ENCODE results near the gene TXN2. TPM values are rescaled to one million over a fixed set of nuclear protein-coding genes. Genes with fewer than 3 reads are reported as not detected.
"Not testable (repeated sequence)": the region's sequence is repeated elsewhere in the genome, so short reads cannot be mapped to it uniquely, and the experiment has no call there.

TXN2 gene
- total RNA-seq, 1 donor: 14.7 TPM

DNA sequence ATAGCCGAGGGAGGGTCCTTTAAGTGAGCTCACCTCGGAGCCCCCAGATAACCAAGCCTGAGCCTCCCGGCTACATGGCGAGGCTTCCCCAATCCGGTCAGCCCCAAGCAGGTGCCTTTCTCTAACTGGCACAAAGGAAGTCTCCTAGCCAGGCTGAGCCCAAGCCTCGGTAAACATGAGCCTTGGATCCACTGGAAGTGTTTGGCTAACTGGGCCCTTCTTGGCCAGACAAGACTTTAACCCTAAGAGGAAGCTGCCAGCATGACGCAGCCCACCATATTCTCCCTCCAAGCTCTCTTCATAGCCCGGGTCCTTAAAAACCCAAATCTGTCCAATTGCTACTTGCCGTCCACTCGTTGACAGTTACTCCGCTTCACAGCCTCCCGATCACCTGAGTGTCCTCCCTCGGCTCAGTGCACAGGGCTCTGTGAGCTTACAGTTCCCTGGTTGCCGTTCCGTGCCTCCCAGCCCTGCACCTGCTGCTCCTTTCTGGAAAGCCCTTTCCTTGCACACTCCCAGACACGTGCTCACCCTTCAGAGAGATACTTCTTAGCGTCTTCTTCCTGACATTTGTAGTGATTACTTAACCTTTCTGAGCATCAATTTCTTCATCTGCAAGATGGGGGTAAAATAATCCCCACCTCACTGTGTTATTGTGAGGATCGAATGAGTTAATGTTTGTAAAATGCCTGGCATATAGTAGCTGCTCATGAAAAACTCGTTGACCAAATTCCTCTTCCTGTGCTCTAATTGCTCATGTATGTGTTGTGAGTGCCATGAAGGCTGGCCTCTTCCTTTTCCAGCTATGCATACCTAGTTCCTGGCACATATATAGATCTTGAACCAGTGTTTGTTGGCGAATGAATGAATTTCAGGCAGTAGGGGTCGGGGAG lies 25.6 kb downstream of the TXN2 start:
- TF ChIP-seq, protein P1, sequence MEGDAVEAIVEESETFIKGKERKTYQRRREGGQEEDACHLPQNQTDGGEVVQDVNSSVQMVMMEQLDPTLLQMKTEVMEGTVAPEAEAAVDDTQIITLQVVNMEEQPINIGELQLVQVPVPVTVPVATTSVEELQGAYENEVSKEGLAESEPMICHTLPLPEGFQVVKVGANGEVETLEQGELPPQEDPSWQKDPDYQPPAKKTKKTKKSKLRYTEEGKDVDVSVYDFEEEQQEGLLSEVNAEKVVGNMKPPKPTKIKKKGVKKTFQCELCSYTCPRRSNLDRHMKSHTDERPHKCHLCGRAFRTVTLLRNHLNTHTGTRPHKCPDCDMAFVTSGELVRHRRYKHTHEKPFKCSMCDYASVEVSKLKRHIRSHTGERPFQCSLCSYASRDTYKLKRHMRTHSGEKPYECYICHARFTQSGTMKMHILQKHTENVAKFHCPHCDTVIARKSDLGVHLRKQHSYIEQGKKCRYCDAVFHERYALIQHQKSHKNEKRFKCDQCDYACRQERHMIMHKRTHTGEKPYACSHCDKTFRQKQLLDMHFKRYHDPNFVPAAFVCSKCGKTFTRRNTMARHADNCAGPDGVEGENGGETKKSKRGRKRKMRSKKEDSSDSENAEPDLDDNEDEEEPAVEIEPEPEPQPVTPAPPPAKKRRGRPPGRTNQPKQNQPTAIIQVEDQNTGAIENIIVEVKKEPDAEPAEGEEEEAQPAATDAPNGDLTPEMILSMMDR (IDR thresholded peaks at IDR 0.05; ENCODE audit: insufficient read depth, low read depth, low read length): no peak
- DNase-seq (ENCODE audit: low read depth): no peak
- H3K4me3 ChIP-seq (ENCODE audit: low read depth, low read length): no peak overlapping the region

DNA sequence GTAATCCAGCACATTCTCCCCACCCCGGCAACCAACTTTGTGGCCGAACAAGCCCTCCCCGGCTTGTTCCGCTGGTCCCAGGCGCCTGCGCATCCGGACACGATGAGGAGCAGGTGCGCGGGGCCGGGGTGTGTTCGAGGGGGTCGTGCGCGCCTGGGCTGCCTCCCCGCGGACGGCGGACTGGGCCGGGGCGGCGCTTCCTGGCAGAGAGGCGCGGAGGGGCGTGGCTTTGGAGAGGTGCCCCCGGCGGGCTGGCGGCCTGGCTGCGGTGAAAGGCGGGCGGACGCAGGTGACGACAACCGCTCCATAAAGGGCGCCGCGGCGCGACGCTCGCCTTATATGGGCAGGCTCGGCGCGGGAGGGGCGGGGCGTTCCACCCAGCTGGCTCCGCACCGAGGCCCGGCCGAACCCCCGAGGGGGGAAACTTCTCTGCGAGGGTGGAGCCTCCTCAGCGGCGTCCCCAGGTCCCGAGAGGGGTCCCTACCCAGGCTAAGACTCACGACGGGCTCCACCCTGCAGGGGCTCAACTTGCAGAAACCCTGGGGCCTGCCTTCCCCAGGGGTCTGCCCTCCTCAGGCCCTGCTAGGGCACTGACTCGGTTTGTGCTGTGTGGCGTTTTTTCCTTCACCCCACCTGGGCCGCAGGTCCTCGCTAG lies 26.4 kb downstream of the TXN2 start:
- peak overlapping the region; percentile 57 for H3K4me3 ChIP-seq (ENCODE audit: low read depth, low read length)
- TF ChIP-seq, protein P1 (IDR thresholded peaks at IDR 0.05; ENCODE audit: insufficient read depth, low read depth, low read length): peak; percentile 2
- peak; percentile 92 for DNase-seq (ENCODE audit: low read depth)

DNA sequence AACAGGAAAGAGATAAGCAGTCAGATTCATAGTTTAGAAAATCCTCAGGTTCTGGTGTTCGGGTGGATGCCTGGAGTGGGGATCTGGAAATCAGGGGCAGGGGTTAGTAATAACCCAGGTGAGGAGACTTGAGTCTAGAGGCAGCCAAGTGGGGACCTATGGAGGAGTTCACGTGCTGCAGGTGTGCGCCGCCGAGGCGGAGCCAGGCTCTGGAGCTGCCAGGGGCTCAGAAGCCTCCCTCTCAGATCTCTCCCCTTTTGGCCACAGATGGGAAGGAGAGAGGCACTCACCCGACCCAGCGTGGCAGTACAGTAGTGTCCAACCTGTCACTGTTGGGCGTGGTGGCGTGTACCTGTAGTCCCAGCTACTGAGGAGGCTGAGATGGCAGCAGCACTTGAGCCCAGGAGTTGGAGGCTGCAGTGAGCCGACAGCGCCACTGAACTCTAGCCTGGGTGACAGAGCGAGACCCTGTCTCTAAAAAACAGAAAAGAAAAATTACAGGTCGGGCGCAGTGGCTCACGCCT lies 27.5 kb downstream of the TXN2 start:
- TF ChIP-seq, protein P1 (IDR thresholded peaks at IDR 0.05; ENCODE audit: insufficient read depth, low read depth, low read length): no peak
- DNase-seq (ENCODE audit: low read depth): no peak
- no peak overlapping the region for H3K4me3 ChIP-seq (ENCODE audit: low read depth, low read length)

DNA sequence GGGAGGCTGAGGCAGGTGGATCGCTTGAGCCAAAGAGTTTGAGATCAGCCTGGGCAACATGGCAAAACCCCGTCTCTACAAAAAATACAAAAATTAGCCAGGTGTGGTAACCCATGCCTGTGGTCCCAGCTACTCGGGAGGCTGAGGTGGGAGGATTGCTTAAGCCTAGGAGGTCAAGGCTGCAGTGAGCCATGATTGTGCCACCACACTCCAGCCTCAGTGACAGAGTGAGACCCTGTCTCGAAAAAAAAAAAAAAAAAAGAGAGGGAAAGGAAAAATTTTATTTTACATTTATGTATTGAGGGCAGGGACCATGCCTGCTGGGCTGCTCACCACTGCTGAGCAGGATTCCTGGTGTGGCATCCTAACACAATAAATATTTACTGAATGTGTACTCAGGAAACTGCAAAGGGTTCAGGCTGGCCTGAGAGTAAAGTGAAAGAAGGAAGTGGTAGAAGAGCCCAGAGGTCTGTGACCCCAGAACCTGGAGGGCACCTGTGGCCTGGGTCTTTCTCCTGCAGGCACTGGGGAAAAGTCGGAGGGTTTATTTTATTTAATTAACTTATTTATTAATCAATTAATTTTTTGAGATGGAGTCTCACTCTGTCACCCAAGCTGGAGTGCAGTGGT lies 28.3 kb downstream of the TXN2 start:
- not testable (repeated sequence) for DNase-seq (ENCODE audit: low read depth); H3K4me3 ChIP-seq (ENCODE audit: low read depth, low read length)

DNA sequence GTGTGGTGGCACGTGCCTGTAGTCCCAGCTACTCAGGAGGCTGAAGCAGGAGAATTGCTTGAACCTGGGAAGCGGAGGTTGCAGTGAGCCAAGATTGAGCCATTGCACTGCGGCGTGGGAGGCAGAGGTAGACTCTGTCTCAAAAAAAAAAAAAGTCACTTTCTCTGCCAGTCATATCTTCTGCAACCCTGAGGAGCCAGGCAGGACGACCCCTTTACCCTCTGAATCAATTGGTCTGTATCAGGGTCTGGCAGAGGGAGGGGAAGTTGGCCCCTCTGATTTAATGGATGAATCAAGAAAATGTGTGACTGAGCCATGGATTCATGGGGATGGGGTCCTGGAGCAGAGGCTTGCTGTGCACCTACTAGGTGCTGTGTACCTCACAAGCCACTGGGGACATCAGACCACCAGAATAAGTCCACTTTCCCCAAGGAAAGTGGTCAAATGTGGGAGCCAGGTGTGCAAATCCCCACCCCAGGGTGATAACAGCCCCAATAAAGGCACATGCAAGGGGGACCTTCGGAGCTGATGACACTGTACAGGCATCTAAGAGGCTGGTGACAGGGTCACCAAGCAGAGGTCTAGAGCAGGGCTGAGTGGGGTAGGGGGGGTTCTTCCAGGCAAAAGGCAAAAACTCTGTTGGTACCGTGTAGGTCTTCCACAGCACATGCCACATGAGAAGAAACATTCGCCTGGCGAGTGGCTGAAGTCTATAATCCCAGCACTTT lies 29.0 kb downstream of the TXN2 start:
- TF ChIP-seq, protein P1 (IDR thresholded peaks at IDR 0.05; ENCODE audit: insufficient read depth, low read depth, low read length): no peak
- no peak for DNase-seq (ENCODE audit: low read depth)
- no peak overlapping the region for H3K4me3 ChIP-seq (ENCODE audit: low read depth, low read length)

DNA sequence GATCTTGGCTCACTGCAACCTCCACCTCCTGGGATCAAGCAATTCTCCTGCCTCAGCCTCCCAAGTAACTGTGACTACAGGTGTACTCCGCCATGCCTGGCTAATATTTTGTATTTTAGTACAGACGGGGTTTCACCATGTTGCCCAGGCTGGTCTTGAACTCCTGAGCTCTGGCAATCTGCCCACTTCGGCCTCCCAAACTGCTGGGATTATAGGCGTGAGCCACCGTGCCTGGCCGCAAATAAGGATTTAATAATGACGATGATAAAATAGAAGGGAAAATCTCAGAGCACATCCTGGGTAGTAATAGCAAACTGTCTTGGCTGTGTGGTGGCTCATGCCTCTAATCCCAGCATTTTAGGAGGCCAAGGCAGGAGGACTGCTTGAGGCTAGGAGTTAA lies 30.5 kb downstream of the TXN2 start:
- not testable (repeated sequence) for H3K4me3 ChIP-seq (ENCODE audit: low read depth, low read length)

DNA sequence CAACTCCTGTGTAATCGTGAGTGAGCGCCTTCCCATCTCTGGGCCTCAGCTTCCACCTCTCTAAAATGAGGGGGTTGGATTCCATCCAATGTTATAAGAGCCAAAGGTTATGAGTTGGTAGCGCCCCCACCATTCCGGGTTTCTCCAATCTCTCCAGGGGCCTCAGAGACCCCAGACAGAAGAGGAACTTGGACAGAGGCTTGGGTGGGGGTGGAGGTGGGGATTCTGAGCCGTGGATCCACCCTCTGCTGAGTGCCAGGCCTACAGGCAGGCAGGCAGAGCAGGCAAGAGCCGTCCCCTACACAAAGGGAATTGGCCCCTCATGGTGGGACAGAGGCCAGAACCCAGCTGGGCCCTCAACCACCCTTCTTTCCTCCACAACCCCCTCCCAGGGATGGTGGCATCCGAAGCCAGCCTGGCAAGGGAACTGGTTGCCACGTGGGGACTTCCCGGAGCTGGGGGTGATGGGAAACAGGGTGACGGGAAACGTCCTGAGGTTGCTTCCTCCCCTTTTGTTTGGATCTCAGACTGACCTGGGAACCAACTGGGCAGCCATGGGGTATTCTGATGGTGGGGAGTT lies 31.8 kb downstream of the TXN2 start:
- no peak for DNase-seq (ENCODE audit: low read depth)
- TF ChIP-seq, protein P1 (IDR thresholded peaks at IDR 0.05; ENCODE audit: insufficient read depth, low read depth, low read length): no peak
- no peak overlapping the region for H3K4me3 ChIP-seq (ENCODE audit: low read depth, low read length)

More for the DNA sequence above, 30.5 kb downstream of the TXN2 start:
- not testable (repeated sequence) for DNase-seq (ENCODE audit: low read depth)

Measured in fibroblast of villous mesenchyme (primary cell).